GM19239 (cell line): ENCODE data around the gene NASP.

Experiments
- DNase-seq: peaks from one replicate; pipeline ENCODE4 v3.0.0; 2011; ENCODE audit warnings: low spot score; ENCODE audit not compliant: insufficient read length
- FAIRE-seq: peaks from 2 replicates; lab custom pipeline; 2011; peaks lifted over from hg19 to GRCh38; lab: Jason Lieb, UNC

Gene NASP

GRCh38 chr1:45659222-45659621 lies 75.4 kb downstream of the NASP start:
- no peak for DNase-seq
- FAIRE-seq: no peak

- no peak for DNase-seq
- FAIRE-seq: no peak
Measured at GRCh38 chr1:45660336-45660735, 76.5 kb downstream of the NASP start.

- no peak for DNase-seq
- no peak for FAIRE-seq
Measured at GRCh38 chr1:45666836-45667235, 83.0 kb downstream of the NASP start.

- DNase-seq (no peak), FAIRE-seq (no peak)
Measured at GRCh38 chr1:45667321-45668111, 83.7 kb downstream of the NASP start.
